Endodermal cell (in vitro differentiated cells): Measurements from ENCODE around the gene ZSWIM4. TPM values are rescaled to one million over a fixed set of nuclear protein-coding genes. Genes with fewer than 3 reads are reported as not detected.

Source experiments
- DNase-seq: peaks from one replicate; pipeline ENCODE4 v3.0.0-alpha.2; 2017
- H3K27ac ChIP-seq: 2 replicates; pipeline ENCODE4 v1.5.1; 2013; ENCODE audit warnings: mild to moderate bottlenecking, low read depth, low read length, moderate library complexity
- H3K27me3 ChIP-seq: 2 replicates; pipeline ENCODE4 v1.6.1; 2013; ENCODE audit warnings: mild to moderate bottlenecking, low read length, moderate library complexity; ENCODE audit not compliant: insufficient read depth, control insufficient read depth, poor library complexity, severe bottlenecking
- H3K36me3 ChIP-seq: 2 replicates; pipeline ENCODE4 v1.7.0; 2013; ENCODE audit warnings: mild to moderate bottlenecking, low read length, moderate library complexity; ENCODE audit not compliant: control insufficient read depth, insufficient read depth
- H3K4me1 ChIP-seq: one replicate; pipeline ENCODE4 v1.7.0; 2013; ENCODE audit warnings: low read length; ENCODE audit not compliant: control insufficient read depth, insufficient read depth
- H3K4me3 ChIP-seq: 2 replicates; pipeline ENCODE4 v1.5.1; 2013; ENCODE audit warnings: mild to moderate bottlenecking, low read length, moderate library complexity
- H3K9ac ChIP-seq: 2 replicates; pipeline ENCODE4 v1.6.1; 2013; ENCODE audit warnings: mild to moderate bottlenecking, low read length, moderate library complexity; ENCODE audit not compliant: poor library complexity, severe bottlenecking; ENCODE audit errors: extremely low read depth
- H3K9me3 ChIP-seq: 2 replicates; pipeline ENCODE4 v1.6.1; 2013; ENCODE audit warnings: mild to moderate bottlenecking, low read length, moderate library complexity; ENCODE audit not compliant: control insufficient read depth
- H3K27ac Mint-ChIP-seq: 2 replicates; pipeline ENCODE4 v1.8.0; 2020; ENCODE audit warnings: mixed read lengths
- H3K27me3 Mint-ChIP-seq: 2 replicates; pipeline ENCODE4 v1.8.0; 2021; ENCODE audit warnings: mild to moderate bottlenecking, mixed read lengths; ENCODE audit not compliant: insufficient read depth
- H3K36me3 Mint-ChIP-seq: 2 replicates; pipeline ENCODE4 v1.8.0; 2020; ENCODE audit warnings: low read depth, mixed read lengths
- H3K4me1 Mint-ChIP-seq: 2 replicates; pipeline ENCODE4 v1.8.0; 2020; ENCODE audit warnings: mixed read lengths
- H3K4me3 Mint-ChIP-seq: 2 replicates; pipeline ENCODE4 v1.8.0; 2020; ENCODE audit warnings: mild to moderate bottlenecking, moderate library complexity, mixed read lengths
- H3K9me3 Mint-ChIP-seq: 2 replicates; pipeline ENCODE4 v1.8.0; 2020; ENCODE audit warnings: mild to moderate bottlenecking, mixed read lengths
- WGBS, 2 experiments: methylation state at CpG; one replicate each; pipeline versions ENCODE4 v1.1.5 to v1.1.7; 2013; ENCODE audit warnings: missing lambda C conversion rate in 2 of 2, mixed read lengths in 1 of 2; ENCODE audit not compliant: insufficient coverage in 1 of 2, insufficient read length in 1 of 2; 5-methylcytosine and 5-hydroxymethylcytosine counted together
- total RNA-seq, 2 donors: library from RNA; stranded (reverse); fragmentation: NEBNext Ultra II Directional in 1 of 2; extraction: Animal tissue kit (Norgen Biotek cat#: 25700) in 1 of 2; gene quantifications; 2 replicates in 1 of 2; 3 replicates in 1 of 2; pipeline ENCODE4 v1.2.1, GENCODE V29; 2021
- TF ChIP-seq, protein P1 (sequence below): fragments of 200-600 bp; sonication (generic); conservative IDR thresholded peaks from 2 replicates; pipeline ENCODE4 v1.5.0; 2021; ENCODE audit warnings: antibody characterized with exemption, mild to moderate bottlenecking

The ZSWIM4 gene
- total RNA-seq, 2 donors from 2014 or later, result 30.0 to 41.9 TPM

DNA sequence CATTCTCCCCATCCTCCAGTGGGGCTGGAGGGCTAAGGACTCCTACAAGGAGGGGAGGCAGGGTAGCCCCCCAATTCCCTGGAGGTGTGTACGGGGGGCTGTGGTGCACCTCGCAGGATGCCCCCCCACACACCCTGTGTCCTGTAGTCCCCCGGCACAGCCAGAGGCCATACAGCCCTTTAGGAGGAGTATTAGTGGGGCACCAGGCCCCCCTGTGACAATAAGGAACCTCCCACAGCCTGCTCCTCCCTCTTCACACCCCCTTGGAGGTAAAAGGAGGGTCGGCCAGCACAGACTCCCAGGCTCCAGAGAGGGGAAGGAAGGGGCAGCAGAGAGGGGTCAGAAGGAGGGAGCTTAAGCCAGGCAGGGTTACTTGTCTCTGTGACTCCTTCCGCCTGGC lies 81.6 kb downstream of the ZSWIM4 start, which contains the start of gene NANOS3:
NANOS3 (plus strand) TSS at position 301 of the 400 bp plus-strand sequence. CDS start 115 bp downstream, outside the sequence.
- no peak within 1 kb of the TSS for H3K27ac ChIP-seq
- DNase-seq, result no peak
- Mint-ChIP-seq H3K9me3 (no peaks in the 10 kb centered on the region), H3K4me1 (peaks cover 20% of the 10 kb centered on the region), H3K27me3 (peaks cover 44% of the 10 kb centered on the region), H3K36me3 (no peaks in the 10 kb centered on the region), H3K4me3 (no peak within 1 kb of the TSS), H3K27ac (no peak within 1 kb of the TSS)
- H3K9ac ChIP-seq, result no peak within 1 kb of the TSS
- TF ChIP-seq, protein P1, sequence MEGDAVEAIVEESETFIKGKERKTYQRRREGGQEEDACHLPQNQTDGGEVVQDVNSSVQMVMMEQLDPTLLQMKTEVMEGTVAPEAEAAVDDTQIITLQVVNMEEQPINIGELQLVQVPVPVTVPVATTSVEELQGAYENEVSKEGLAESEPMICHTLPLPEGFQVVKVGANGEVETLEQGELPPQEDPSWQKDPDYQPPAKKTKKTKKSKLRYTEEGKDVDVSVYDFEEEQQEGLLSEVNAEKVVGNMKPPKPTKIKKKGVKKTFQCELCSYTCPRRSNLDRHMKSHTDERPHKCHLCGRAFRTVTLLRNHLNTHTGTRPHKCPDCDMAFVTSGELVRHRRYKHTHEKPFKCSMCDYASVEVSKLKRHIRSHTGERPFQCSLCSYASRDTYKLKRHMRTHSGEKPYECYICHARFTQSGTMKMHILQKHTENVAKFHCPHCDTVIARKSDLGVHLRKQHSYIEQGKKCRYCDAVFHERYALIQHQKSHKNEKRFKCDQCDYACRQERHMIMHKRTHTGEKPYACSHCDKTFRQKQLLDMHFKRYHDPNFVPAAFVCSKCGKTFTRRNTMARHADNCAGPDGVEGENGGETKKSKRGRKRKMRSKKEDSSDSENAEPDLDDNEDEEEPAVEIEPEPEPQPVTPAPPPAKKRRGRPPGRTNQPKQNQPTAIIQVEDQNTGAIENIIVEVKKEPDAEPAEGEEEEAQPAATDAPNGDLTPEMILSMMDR, result no peak
- 50 to 67% methylated on average over 1 to 4 of the region's 5 CpGs for WGBS, 2 experiments
- H3K9me3 ChIP-seq, result no peaks in the 10 kb centered on the region
- peaks cover 11% of the 10 kb centered on the region for H3K4me1 ChIP-seq
- H3K36me3 ChIP-seq, result no peaks in the 10 kb centered on the region
- H3K27me3 ChIP-seq, result peaks cover 25% of the 10 kb centered on the region
- H3K4me3 ChIP-seq, result no peak within 1 kb of the TSS

GRCh38 chr19:13877303-13877702 lies 82.1 kb downstream of the ZSWIM4 start:
- Mint-ChIP-seq H3K9me3 (no peaks in the 10 kb centered on the region), H3K36me3 (no peaks in the 10 kb centered on the region), H3K27ac (no peak overlapping the region), H3K4me3 (no peak overlapping the region), H3K4me1 (peaks cover 20% of the 10 kb centered on the region), H3K27me3 (peaks cover 42% of the 10 kb centered on the region)
- H3K27ac ChIP-seq, result no peak overlapping the region
- no peak overlapping the region for H3K9ac ChIP-seq
- no peaks in the 10 kb centered on the region for H3K9me3 ChIP-seq
- TF ChIP-seq, protein P1, result no peak
- no peaks in the 10 kb centered on the region for H3K36me3 ChIP-seq
- peaks cover 11% of the 10 kb centered on the region for H3K4me1 ChIP-seq
- 90 to 93% methylated on average over 20 to 27 of the region's 27 CpGs for WGBS, 2 experiments
- no peak for DNase-seq
- H3K4me3 ChIP-seq, result no peak overlapping the region
- peaks cover 21% of the 10 kb centered on the region for H3K27me3 ChIP-seq

DNA sequence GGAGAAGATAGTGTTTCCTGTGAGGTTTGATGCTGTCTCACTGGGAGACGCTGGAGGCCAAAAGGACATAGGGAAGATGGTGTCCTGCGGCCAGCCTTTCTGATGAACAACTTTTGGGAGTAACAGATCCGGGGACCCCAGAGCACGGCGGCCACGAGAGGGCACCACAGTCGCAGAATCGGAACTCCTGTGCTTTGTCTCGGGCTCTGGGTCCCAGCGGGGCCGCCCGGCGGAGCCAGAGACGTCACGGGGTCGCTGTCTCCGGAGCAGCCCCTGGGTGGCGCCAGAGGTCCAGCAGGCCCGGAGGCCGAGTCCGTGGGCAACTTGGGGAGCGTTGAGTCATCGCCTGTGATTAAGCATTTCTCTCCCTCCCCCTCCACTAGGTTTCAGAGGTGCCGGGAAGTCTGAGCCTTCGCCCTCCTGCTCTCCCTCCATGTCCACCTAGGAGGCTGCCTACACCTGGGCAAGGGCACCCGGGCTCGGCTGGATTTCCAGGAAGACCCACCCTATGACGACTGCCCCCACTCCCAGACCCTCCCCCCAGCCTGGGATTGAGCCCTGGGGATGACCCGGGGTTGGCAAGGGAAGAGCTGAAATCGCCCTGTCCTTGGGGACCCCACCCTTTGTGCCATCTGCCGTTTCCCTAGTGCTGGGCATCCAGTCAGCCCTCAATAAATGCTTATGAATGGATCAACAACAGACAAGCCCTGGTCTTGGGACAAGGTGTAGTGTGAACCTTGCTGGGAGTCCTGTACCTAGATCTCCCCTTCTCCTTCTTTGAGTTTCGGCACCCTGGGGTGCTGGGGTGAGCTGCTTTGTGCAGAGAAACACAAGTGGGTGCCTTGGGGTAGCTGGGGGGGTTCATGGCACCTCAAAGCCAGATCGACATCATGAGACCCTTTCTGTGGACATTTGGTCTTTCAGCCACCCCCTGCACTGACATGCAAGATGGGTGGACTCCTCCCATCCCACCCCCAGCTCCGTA lies 85.1 kb downstream of the ZSWIM4 start:
- DNase-seq, result peak; percentile 99
- Mint-ChIP-seq H3K36me3 (no peaks in the 10 kb centered on the region), H3K9me3 (no peaks in the 10 kb centered on the region), H3K4me1 (peaks cover 12% of the 10 kb centered on the region), H3K27ac (peak overlapping the region; percentile 90), H3K27me3 (peaks cover 16% of the 10 kb centered on the region), H3K4me3 (peak overlapping the region; percentile 37)
- 12% methylated on average over 18 to 32 of the region's 34 CpGs for WGBS, 2 experiments
- Histone ChIP-seq H3K27ac (peak overlapping the region; percentile 53), H3K4me3 (no peak overlapping the region), H3K36me3 (no peaks in the 10 kb centered on the region), H3K9ac (peak overlapping the region; percentile 13), H3K27me3 (peaks cover 5% of the 10 kb centered on the region), H3K4me1 (peaks cover 11% of the 10 kb centered on the region), H3K9me3 (no peaks in the 10 kb centered on the region)
- TF ChIP-seq, protein P1, result peak; percentile 100
